GM23248 (cell line): ENCODE measurements around the gene MSANTD1. TPM values are rescaled to one million over a fixed set of nuclear protein-coding genes. Genes with fewer than 3 reads are reported as not detected.
"Not testable (repeated sequence)": the region's sequence is repeated elsewhere in the genome, so short reads cannot be mapped to it uniquely, and the experiment has no call there.

ENCODE experiments used
- DNase-seq: peaks from one replicate; pipeline ENCODE4 v3.0.0-alpha.2; 2015
- H2AFZ ChIP-seq: fragments of 200-600 bp; sonication (generic); 2 replicates; pipeline ENCODE4 v1.6.1; 2016; ENCODE audit warnings: antibody characterized with exemption
- H3F3A ChIP-seq: fragments of 200-600 bp; sonication (generic); 2 replicates; pipeline ENCODE4 v1.6.1; 2016; ENCODE audit warnings: mild to moderate bottlenecking, antibody characterized with exemption, mixed run types; ENCODE audit not compliant: insufficient read depth
- H3K27ac ChIP-seq: fragments of 200-600 bp; sonication (generic); 2 replicates; pipeline ENCODE4 v1.5.1; 2016; ENCODE audit warnings: mild to moderate bottlenecking
- H3K27me3 ChIP-seq: fragments of 200-600 bp; sonication (generic); replicated peaks from 2 replicates; pipeline ENCODE4 v1.6.1; 2016; ENCODE audit warnings: mild to moderate bottlenecking; ENCODE audit not compliant: insufficient read depth
- H3K36me3 ChIP-seq: fragments of 200-600 bp; sonication (generic); 2 replicates; pipeline ENCODE4 v1.6.1; 2016; ENCODE audit warnings: low read depth, mild to moderate bottlenecking
- H3K4me1 ChIP-seq: fragments of 200-600 bp; sonication (generic); 2 replicates; pipeline ENCODE4 v1.6.1; 2016; ENCODE audit warnings: mild to moderate bottlenecking; ENCODE audit not compliant: insufficient read depth
- H3K4me2 ChIP-seq: fragments of 200-600 bp; sonication (generic); one replicate; pipeline ENCODE4 v1.6.1; 2016; ENCODE audit warnings: mild to moderate bottlenecking; ENCODE audit not compliant: unreplicated experiment
- H3K4me3 ChIP-seq: fragments of 200-600 bp; sonication (generic); 2 replicates; pipeline ENCODE4 v1.5.1; 2016; ENCODE audit warnings: mild to moderate bottlenecking
- H3K79me2 ChIP-seq: fragments of 200-600 bp; sonication (generic); 2 replicates; pipeline ENCODE4 v1.6.1; 2016; ENCODE audit warnings: mild to moderate bottlenecking; ENCODE audit not compliant: insufficient read depth
- H3K9ac ChIP-seq: fragments of 200-600 bp; sonication (generic); 2 replicates; pipeline ENCODE4 v1.6.1; 2016; ENCODE audit warnings: mild to moderate bottlenecking
- H3K9me2 ChIP-seq: fragments of 200-600 bp; sonication (generic); 2 replicates; pipeline ENCODE4 v1.6.1; 2016; ENCODE audit warnings: mixed run types, mild to moderate bottlenecking, moderate library complexity; ENCODE audit not compliant: insufficient read depth
- H3K9me3 ChIP-seq: fragments of 200-600 bp; sonication (generic); one replicate; pipeline ENCODE4 v1.6.1; 2017; ENCODE audit warnings: low read depth
- H4K20me1 ChIP-seq: fragments of 200-600 bp; sonication (generic); 2 replicates; pipeline ENCODE4 v1.6.0; 2016; ENCODE audit not compliant: insufficient read depth
- EZH2 ChIP-seq: fragments of 200-600 bp; sonication (generic); IDR thresholded peaks from 2 replicates; pipeline ENCODE4 v1.6.1; 2018; ENCODE audit warnings: antibody characterized with exemption, mild to moderate bottlenecking; ENCODE audit not compliant: insufficient read depth, poor library complexity, severe bottlenecking
- EZH2phosphoT487 ChIP-seq: fragments of 200-600 bp; sonication (generic); IDR thresholded peaks from 2 replicates; pipeline ENCODE4 v1.6.1; 2018; ENCODE audit warnings: antibody characterized with exemption, moderate library complexity, mild to moderate bottlenecking, low read depth; ENCODE audit not compliant: insufficient read depth
- WGBS, 2 experiments: methylation state at CpG; one replicate each; pipeline ENCODE4 v1.1.6; 2015 to 2017; ENCODE audit warnings: low lambda C conversion rate in 2 of 2, low coverage in 1 of 2; ENCODE audit errors: missing lambda C conversion rate in 2 of 2; 5-methylcytosine and 5-hydroxymethylcytosine counted together
- in situ Hi-C: fragments of 300-500 bp; cut with MboI; formaldehyde crosslinking; loops from 2 replicates; pipeline ENCODE4 v1.15.0; 2020
- polyA plus RNA-seq: library from polyadenylated mRNA; unstranded; fragments of >200 nt; fragmentation: Nextera tagmentation; extraction: Ambion mirVana; gene quantifications from 2 replicates; pipeline ENCODE4 v1.2.1, GENCODE V29; 2016
- total RNA-seq: library from RNA; depleted of rRNA; stranded (reverse); fragments of >200 nt; shearing (Covaris generic); gene quantifications from 2 replicates; pipeline ENCODE4 v1.2.3, GENCODE V29; 2014

Gene MSANTD1
- total and polyA plus RNA-seq, 2 experiments from 2014 or later: not detected

GRCh38 chr4:3299976-3300671 is 51.2 kb downstream of the MSANTD1 start:
- Histone ChIP-seq H3F3A (no peaks in the 10 kb centered on the region), H3K79me2 (0 out of 2 replicates have a peak, but pooled peaks cover 7% of the 10 kb centered on the region), H3K9ac (no peak overlapping the region), H3K4me2 (no peak overlapping the region), H3K9me3 (no peaks in the 10 kb centered on the region), H4K20me1 (no peaks in the 10 kb centered on the region), H3K36me3 (no peaks in the 10 kb centered on the region), H2AFZ (no peak overlapping the region), H3K9me2 (no peaks in the 10 kb centered on the region), H3K27me3 (no peaks in the 10 kb centered on the region), H3K27ac (no peak overlapping the region), H3K4me3 (no peak overlapping the region), H3K4me1 (peaks cover 6% of the 10 kb centered on the region; the same call in 1 of the 2 replicates)
- no peak for DNase-seq
- WGBS, 2 experiments: 88 to 90% methylated on average over 19 of the region's 19 CpGs
- TF ChIP-seq EZH2 (no peak), EZH2phosphoT487 (no peak)
- in situ Hi-C loops: no loop called here

GRCh38 chr4:3300882-3301281 is 51.9 kb downstream of the MSANTD1 start:
- H3K36me3 ChIP-seq, H3K4me2 ChIP-seq, H3K27me3 ChIP-seq, H3K4me3 ChIP-seq, H3K79me2 ChIP-seq, H3K9ac ChIP-seq, H3K9me2 ChIP-seq, H3K27ac ChIP-seq, H4K20me1 ChIP-seq, H3F3A ChIP-seq, DNase-seq, H2AFZ ChIP-seq, H3K9me3 ChIP-seq, in situ Hi-C loops: not testable (repeated sequence)
- peaks cover 13% of the 10 kb centered on the region; the same call in 1 of the 2 replicates for H3K4me1 ChIP-seq
- 95% methylated on average over 14 to 15 of the region's 15 CpGs for WGBS, 2 experiments

GRCh38 chr4:3301450-3302172 is 52.7 kb downstream of the MSANTD1 start:
- Histone ChIP-seq H2AFZ (no peak overlapping the region), H3K9me3 (no peaks in the 10 kb centered on the region), H3K27ac (no peak overlapping the region), H3K36me3 (no peaks in the 10 kb centered on the region), H4K20me1 (no peaks in the 10 kb centered on the region), H3K4me3 (no peak overlapping the region), H3K79me2 (0 out of 2 replicates have a peak, but pooled peaks cover 4% of the 10 kb centered on the region), H3F3A (no peaks in the 10 kb centered on the region), H3K27me3 (no peaks in the 10 kb centered on the region), H3K4me2 (no peak overlapping the region), H3K9ac (no peak overlapping the region), H3K4me1 (peaks cover 14% of the 10 kb centered on the region; the same call in 1 of the 2 replicates), H3K9me2 (no peaks in the 10 kb centered on the region)
- DNase-seq: no peak
- in situ Hi-C loops: no loop called here
- WGBS, 2 experiments: 94 to 96% methylated on average over 9 to 15 of the region's 15 CpGs
- TF ChIP-seq EZH2phosphoT487 (no peak), EZH2 (no peak)

GRCh38 chr4:3302173-3302785 is 53.3 kb downstream of the MSANTD1 start:
- Histone ChIP-seq H3K4me3 (no peak overlapping the region), H3F3A (no peaks in the 10 kb centered on the region), H3K27ac (no peak overlapping the region), H3K9me3 (no peaks in the 10 kb centered on the region), H3K9ac (no peak overlapping the region), H2AFZ (no peak overlapping the region), H3K36me3 (no peaks in the 10 kb centered on the region), H4K20me1 (no peaks in the 10 kb centered on the region), H3K4me2 (no peak overlapping the region), H3K27me3 (no peaks in the 10 kb centered on the region), H3K9me2 (no peaks in the 10 kb centered on the region), H3K79me2 (peaks cover 4% of the 10 kb centered on the region; the same call in 1 of the 2 replicates), H3K4me1 (peaks cover 14% of the 10 kb centered on the region; the same call in 1 of the 2 replicates)
- 86 to 87% methylated on average over 16 to 17 of the region's 17 CpGs for WGBS, 2 experiments
- DNase-seq: no peak
- in situ Hi-C loops: no loop called here
- TF ChIP-seq EZH2 (no peak), EZH2phosphoT487 (no peak)
